BLaER1 (cell line): Measurements from ENCODE around the gene FAR2.
"Not testable (repeated sequence)": the region's sequence is repeated elsewhere in the genome, so short reads cannot be mapped to it uniquely, and the experiment has no call there.

Experiments
- H3K27ac ChIP-seq: shearing (Covaris generic); formaldehyde crosslinking; 2 replicates; pipeline ENCODE4 v1.8.1; 2022
- H3K27me3 ChIP-seq: shearing (Covaris generic); formaldehyde crosslinking; 2 replicates; pipeline ENCODE4 v1.8.1; 2022
- H3K36me3 ChIP-seq: shearing (Covaris generic); formaldehyde crosslinking; 2 replicates; pipeline ENCODE4 v1.8.1; 2022
- H3K4me1 ChIP-seq: shearing (Covaris generic); formaldehyde crosslinking; 2 replicates; pipeline ENCODE4 v1.8.1; 2022
- H3K4me2 ChIP-seq: shearing (Covaris generic); formaldehyde crosslinking; 2 replicates; pipeline ENCODE4 v1.8.1; 2022
- H3K4me3 ChIP-seq: shearing (Covaris generic); formaldehyde crosslinking; 2 replicates; pipeline ENCODE4 v1.8.1; 2022
- H3K9ac ChIP-seq: shearing (Covaris generic); formaldehyde crosslinking; 2 replicates; pipeline ENCODE4 v1.8.1; 2022
- H3K9me3 ChIP-seq: shearing (Covaris generic); formaldehyde crosslinking; 2 replicates; pipeline ENCODE4 v1.8.1; 2022
- H4K20me1 ChIP-seq: shearing (Covaris generic); formaldehyde crosslinking; 2 replicates; pipeline ENCODE4 v1.8.1; 2022
- Cebpa-rat ChIP-seq: shearing (Covaris generic); IDR thresholded peaks from 2 replicates; pipeline ENCODE4 v1.8.1; 2022

The FAR2 gene

DNA sequence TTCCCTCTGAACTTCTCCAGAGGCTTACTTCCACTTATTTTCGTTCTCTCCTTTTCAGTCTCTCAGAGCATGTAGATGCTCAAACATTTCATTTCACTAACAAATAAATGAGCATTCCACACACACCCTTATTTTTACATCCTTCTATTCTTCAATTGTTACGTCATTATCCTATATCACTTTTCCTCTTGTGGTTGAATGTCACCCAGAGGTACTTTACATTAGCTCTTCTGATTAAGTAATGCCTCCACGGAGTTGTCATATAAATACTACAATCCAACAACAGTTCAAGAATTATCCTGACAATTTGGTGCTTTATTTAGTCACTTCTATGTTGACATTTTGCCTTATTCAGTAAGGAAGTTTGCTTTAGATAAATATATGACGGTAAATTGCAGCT lies 18.4 kb downstream of the FAR2 start:
- no peaks in the 10 kb centered on the region for H4K20me1 ChIP-seq
- no peak for TF ChIP-seq Cebpa-rat
- no peak overlapping the region for H3K4me3 ChIP-seq
- no peak overlapping the region for H3K9ac ChIP-seq
- no peak overlapping the region for H3K27ac ChIP-seq
- peaks cover 43% of the 10 kb centered on the region for H3K9me3 ChIP-seq
- peaks cover 38% of the 10 kb centered on the region for H3K36me3 ChIP-seq
- no peak overlapping the region for H3K4me2 ChIP-seq
- H3K4me1 ChIP-seq, result peaks cover 21% of the 10 kb centered on the region
- H3K27me3 ChIP-seq, result no peaks in the 10 kb centered on the region

DNA sequence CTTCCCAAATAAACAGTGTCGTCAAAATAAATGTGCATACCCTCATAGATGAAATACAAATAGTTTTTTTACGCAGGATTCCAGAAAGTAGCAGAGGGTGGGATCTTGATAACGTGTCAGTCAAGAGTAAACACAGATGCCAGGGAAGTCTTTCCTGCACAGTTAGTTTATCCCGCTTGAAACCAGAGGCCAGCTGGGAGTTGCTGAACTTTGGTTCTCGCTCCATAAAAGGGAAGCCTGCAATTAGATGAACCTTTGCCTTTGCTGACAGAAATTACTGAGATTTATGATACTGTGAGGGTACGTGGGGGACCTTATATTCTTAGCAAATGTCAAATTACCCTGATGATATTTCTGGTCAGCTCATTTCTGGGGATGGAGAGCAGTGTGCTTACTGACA lies 18.9 kb downstream of the FAR2 start:
- TF ChIP-seq Cebpa-rat, result no peak
- H3K36me3 ChIP-seq, result peaks cover 40% of the 10 kb centered on the region
- H3K27me3 ChIP-seq, result no peaks in the 10 kb centered on the region
- peaks cover 21% of the 10 kb centered on the region for H3K4me1 ChIP-seq
- H4K20me1 ChIP-seq, result no peaks in the 10 kb centered on the region
- peaks cover 48% of the 10 kb centered on the region for H3K9me3 ChIP-seq
- no peak overlapping the region for H3K27ac ChIP-seq
- H3K4me3 ChIP-seq, result no peak overlapping the region
- H3K4me2 ChIP-seq, result no peak overlapping the region
- H3K9ac ChIP-seq, result no peak overlapping the region

DNA sequence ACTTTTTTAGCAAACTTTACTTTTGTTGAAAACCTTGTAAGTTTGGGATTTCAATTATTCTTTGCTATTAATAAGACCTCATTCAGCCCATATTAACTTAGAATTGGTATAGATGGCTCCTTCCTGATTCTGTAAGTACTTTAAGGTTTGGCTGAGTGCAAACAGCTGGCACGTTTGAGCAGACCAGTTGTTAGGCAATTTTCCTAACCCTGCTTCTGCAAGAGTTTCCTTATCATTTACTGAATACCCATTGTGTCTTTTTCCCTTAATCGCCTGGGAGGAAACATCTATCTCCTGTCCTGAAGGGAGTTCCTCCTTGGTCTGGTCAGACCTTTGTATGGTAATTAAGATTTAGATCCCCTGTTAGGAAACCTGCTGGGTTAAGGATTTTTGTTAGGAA lies 20.9 kb downstream of the FAR2 start:
- not testable (repeated sequence) for H3K4me2 ChIP-seq, H3K9ac ChIP-seq, H3K4me3 ChIP-seq, H3K27ac ChIP-seq, H4K20me1 ChIP-seq, H3K27me3 ChIP-seq, H3K4me1 ChIP-seq
- Histone ChIP-seq H3K36me3 (peaks cover 49% of the 10 kb centered on the region), H3K9me3 (peaks cover 68% of the 10 kb centered on the region)

DNA sequence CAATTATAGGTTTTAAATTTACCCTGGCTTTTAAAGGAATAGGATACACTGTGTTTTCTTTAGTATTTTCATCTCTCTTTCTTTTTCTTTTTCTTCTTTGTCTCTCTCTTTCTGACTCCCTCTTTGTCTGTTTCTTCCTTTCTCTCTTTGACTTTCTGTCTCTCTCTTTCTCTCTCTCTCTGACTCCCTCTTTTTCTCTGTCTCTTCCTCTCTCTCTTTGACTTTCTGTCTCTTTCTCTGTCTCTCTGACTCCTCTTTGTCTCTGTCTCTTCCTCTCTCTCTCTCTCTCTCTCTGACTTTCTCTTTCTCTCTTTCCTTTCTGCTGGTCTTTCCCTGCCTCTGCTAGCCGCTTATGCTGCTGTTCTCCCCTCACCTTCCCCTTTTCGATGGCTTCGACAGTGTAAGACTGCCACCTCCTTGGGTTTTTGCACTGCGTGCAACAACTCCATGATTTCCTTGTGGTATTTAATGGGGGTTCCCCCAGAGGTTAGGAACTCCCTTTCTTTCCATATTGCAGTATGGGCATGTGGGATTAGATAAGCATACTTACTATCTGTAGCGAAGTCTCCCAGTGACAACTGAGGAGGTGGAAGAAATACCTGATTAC lies 21.5 kb downstream of the FAR2 start:
- not testable (repeated sequence) for H3K4me3 ChIP-seq, H3K27me3 ChIP-seq
- peaks cover 55% of the 10 kb centered on the region for H3K36me3 ChIP-seq

DNA sequence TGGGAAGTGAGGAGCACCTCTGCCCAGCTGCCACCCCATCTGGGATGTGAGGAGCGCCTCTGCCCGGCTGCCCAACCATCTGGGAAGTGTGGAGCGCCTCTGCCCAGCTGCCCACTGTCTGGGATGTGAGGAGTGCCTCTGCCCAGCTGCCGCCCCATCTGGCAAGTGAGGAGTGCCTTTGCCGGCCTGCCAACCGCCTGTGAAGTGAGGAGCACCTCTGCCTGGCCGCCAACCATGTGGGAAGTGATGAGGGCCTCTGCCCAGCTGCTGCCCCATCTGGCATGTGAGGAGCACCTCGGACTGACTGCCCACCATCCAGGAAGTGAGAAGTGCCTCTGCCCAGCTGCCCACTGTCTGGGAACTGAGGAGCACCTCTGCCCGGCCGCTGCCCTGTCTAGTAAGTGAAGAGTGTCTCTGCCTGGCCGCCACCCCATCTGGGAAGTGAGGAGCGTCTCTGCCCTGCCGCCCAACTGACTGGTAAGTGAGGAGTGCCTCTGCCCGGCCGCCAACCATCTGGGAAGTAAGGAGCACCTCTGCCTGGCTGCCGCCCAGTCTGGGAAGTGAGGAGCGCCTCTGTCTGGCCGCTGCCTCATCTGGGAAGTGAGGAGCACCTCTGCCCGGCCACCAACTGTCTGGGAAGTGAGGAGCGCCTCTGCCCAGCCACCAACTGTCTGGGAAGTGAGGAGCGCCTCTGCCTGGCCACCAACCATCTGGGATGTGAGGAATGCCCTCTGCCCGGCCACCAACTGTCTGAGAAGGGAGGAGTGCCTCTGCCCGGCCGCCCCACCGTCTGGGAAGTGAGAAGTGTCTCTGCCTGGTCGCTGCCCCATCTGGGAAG lies 22.6 kb downstream of the FAR2 start:
- TF ChIP-seq Cebpa-rat, result no peak

More for the DNA sequence above, 21.5 kb downstream of the FAR2 start:
- peaks cover 74% of the 10 kb centered on the region for H3K9me3 ChIP-seq
- H4K20me1 ChIP-seq, H3K4me2 ChIP-seq, H3K9ac ChIP-seq, H3K4me1 ChIP-seq, H3K27ac ChIP-seq: not testable (repeated sequence)

DNA sequence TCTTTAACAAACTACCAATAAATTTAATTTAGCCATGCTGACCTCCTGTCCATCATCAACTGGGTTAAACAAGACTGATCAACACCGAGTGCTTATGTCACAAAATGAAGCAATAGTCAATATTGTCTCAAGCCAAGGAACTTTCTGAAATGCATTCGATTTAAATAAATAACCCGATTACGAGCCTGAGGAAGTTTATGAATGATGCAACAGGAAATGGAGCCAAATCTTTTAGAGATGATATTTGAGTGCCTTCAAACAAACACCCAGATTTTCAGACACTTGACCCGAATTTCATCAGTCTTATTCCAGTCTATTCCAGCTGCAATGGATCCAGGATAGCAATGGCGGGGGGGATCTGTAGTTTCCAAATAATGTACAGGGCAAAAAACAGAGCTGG lies 27.9 kb downstream of the FAR2 start:
- H3K9ac ChIP-seq, result no peak overlapping the region
- no peaks in the 10 kb centered on the region for H4K20me1 ChIP-seq
- H3K4me1 ChIP-seq, result no peaks in the 10 kb centered on the region
- no peaks in the 10 kb centered on the region for H3K27me3 ChIP-seq
- TF ChIP-seq Cebpa-rat, result no peak
- H3K36me3 ChIP-seq, result peaks cover 23% of the 10 kb centered on the region
- no peak overlapping the region for H3K27ac ChIP-seq
- H3K4me2 ChIP-seq, result no peak overlapping the region
- peaks cover 39% of the 10 kb centered on the region for H3K9me3 ChIP-seq
- no peak overlapping the region for H3K4me3 ChIP-seq

More for the DNA sequence above, 22.6 kb downstream of the FAR2 start:
- Histone ChIP-seq H4K20me1 (no peaks in the 10 kb centered on the region), H3K27me3 (no peaks in the 10 kb centered on the region), H3K27ac (no peak overlapping the region), H3K4me1 (no peaks in the 10 kb centered on the region), H3K9ac (no peak overlapping the region), H3K4me3 (no peak overlapping the region), H3K36me3 (peaks cover 55% of the 10 kb centered on the region), H3K4me2 (no peak overlapping the region), H3K9me3 (peaks cover 76% of the 10 kb centered on the region)

DNA sequence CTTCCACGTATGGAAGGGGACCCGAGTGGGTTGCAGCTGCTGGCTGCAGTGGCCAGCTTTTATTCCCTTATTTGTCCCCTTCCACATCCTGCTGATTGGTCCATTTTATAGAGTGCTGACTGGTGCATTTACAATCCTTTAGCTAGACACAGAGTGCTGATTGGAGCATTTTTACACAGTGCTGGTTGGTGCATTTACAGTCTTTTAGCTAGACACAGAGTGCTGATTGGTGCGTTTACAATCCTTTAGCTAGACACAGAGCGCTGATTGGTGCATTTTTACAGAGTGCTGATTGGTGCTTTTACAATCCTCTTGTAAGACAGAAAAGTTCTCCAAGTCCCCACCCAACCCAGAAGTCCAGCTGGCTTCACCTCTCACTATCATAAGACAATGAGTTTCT lies 33.2 kb downstream of the FAR2 start:
- H3K4me2 ChIP-seq, H3K27ac ChIP-seq, H3K9me3 ChIP-seq, H3K36me3 ChIP-seq, H3K9ac ChIP-seq, H4K20me1 ChIP-seq, H3K4me3 ChIP-seq, H3K4me1 ChIP-seq, H3K27me3 ChIP-seq: not testable (repeated sequence)

DNA sequence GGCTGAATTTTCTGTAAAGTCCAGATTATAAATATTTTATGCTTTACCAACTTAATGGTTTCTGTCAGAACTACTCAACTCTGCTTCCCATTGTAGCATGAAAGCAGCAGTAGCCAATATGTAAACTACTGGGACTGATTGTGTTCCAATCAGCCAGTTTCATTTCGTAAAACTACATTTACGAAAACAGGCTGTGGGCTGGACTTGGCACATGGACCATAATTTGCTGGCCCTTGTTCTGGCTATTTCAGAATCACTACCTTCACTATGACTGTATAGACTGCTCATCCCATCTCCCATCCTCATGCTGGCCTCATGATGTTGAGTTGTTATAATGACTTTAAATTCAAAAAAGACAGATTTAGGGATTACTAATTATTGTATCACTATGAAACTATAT lies 38.7 kb downstream of the FAR2 start:
- Histone ChIP-seq H4K20me1 (no peaks in the 10 kb centered on the region), H3K27ac (no peak overlapping the region), H3K4me2 (no peak overlapping the region), H3K4me3 (no peak overlapping the region), H3K9me3 (no peaks in the 10 kb centered on the region), H3K4me1 (no peaks in the 10 kb centered on the region), H3K36me3 (no peaks in the 10 kb centered on the region), H3K27me3 (no peaks in the 10 kb centered on the region), H3K9ac (no peak overlapping the region)
- TF ChIP-seq Cebpa-rat, result no peak

DNA sequence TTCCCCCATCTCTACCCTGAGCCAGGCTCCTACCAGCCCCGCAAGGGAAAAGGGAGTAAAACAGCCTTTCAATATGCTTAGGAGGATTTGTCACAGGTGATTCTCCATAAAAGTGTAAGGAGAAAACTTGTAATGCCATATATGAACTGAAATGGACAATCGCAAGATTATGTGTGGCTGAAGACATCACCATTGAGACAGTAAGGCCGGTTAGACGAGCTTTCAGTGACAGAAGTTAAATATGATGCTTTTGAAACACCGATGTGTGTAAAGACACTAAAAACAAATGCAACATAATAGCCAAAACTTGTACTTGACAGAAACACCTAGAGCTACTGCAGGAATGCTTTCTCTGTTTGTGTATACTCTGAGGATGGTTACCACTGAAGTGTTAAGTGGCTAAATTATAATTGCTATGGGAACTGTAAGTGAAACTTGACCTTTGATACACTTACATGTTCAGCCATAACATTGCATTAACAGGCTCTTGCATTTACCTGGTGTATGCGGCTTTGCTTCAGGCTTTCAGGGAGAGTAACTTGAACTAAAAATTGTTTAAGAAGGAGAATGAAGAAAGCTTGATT lies 42.3 kb downstream of the FAR2 start:
- Histone ChIP-seq H3K4me3 (no peak overlapping the region), H4K20me1 (no peaks in the 10 kb centered on the region), H3K9me3 (no peaks in the 10 kb centered on the region), H3K4me1 (no peaks in the 10 kb centered on the region), H3K36me3 (no peaks in the 10 kb centered on the region), H3K27me3 (no peaks in the 10 kb centered on the region), H3K9ac (no peak overlapping the region), H3K27ac (no peak overlapping the region), H3K4me2 (no peak overlapping the region)
- no peak for TF ChIP-seq Cebpa-rat

DNA sequence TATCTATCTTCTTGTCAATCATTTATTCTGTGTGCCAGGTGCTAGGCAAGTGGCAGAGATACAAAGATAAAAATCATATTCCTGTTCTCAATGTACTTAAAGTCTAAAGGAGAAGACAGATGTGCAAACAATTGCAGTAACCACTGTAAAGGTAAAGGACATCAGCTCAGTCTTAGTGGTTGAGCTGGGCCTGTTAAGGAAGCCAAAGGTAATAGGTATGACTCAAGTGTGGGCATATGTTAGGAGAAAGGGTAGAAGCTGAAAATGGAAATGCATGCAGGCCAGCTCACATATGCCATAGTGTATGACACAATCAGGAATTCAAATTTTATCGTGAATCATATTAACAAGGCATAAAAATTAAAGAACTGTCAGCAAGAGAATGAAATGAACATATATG lies 49.8 kb downstream of the FAR2 start:
- no peaks in the 10 kb centered on the region for H3K27me3 ChIP-seq
- H3K9ac ChIP-seq, result no peak overlapping the region
- no peaks in the 10 kb centered on the region for H3K4me1 ChIP-seq
- no peak overlapping the region for H3K4me2 ChIP-seq
- peaks cover 13% of the 10 kb centered on the region; the same call in 1 of the 2 replicates for H3K9me3 ChIP-seq
- TF ChIP-seq Cebpa-rat, result no peak
- H3K4me3 ChIP-seq, result no peak overlapping the region
- H4K20me1 ChIP-seq, result no peaks in the 10 kb centered on the region
- peaks cover 5% of the 10 kb centered on the region; the same call in 1 of the 2 replicates for H3K36me3 ChIP-seq
- H3K27ac ChIP-seq, result no peak overlapping the region
